NCI-H2196 treated with DMSO at 0.1 percent for 48 hours (cell line): ENCODE data around the gene MXRA5.
"Not testable (repeated sequence)": the region's sequence is repeated elsewhere in the genome, so short reads cannot be mapped to it uniquely, and the experiment has no call there.

Experiments
- DNase-seq: peaks from one replicate; lab custom pipeline; 2025; ENCODE audit not compliant: unreplicated experiment; lab: John Stamatoyannopoulos, UW

MXRA5 gene

DNA sequence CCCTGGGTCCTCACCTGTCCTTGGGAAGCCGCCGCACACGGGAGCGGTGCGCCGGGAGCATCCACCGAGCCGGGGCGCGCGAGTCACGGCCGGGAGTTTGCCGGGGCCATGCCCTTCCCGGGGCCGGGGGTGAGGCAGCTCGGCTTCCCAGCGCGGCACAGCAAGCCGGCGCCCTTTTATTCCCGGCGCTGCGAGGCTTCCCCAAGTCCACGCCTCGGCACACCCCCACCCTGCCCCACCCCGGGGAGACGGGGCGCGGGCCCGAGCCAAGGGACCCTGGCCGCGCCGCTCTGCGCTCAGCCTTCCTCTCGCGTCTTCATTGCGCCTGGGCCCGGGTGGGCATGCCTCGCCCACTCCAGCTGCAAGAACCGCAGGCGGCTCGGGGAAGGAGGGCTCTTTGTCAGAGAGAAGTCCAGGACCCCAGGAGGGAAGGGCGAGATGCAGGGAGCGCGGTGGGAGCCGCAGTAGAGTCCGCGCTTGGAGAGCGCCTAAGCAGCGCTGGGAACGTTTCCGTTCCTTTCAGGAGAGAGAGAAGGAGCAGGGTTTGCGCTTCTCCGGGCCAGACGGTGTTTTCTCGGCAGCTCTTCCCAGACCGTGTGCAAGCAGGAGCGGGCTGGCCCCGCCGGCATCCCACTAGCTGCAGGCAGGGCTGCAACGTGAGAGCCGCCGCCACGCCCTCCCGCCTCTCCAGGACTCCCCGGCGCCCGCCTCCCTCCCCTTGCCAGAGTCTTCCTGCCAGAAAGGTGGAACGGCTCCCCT is at the start of gene MXRA5:
TSS of gene MXRA5 (minus strand) at position 152 of the 759 bp plus-strand sequence. CDS start 2,819 bp downstream, outside the sequence.
- no peak for DNase-seq

GRCh38 chrX:3393581-3394111 is 47.2 kb upstream of the MXRA5 start:
- DNase-seq: no peak

GRCh38 chrX:3393178-3393577 is 46.7 kb upstream of the MXRA5 start:
- DNase-seq: no peak

DNA sequence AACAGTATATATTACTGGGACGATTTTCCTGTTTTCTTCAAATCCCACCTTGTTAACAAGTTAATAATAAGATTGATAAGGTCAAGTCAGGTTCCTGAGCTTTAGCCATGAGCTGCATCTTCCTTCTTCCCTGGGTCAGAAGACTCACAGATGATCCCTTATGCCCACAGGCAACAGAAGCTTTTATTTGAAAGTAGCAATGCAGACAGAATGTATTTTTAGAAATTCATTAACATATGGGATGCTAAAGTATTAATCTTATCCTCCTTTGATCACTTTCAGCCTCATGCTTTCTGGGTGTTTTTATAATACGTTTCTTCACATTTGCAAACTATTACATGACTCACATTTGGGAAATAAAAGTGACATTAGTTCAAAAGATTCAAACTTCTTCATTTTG is 42.0 kb upstream of the MXRA5 start:
- no peak for DNase-seq

DNA sequence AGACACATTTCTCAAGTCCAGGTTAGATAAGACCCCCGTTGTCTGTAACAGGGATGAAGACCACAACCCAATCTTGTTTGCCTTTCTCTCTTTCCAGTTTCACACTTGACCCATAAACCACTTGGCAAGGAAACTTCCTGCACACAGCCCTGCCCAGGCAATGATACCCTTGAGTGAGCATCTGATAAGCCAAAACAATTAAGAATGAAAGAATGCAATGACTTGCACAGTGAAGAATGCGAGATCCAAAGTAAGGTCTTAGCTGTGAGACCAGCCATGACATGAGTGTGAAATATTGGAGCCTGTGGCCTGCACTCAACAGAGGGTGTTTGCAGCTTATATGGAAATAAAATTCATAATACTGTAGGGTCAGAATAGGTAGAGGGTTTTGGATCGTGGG is 37.9 kb upstream of the MXRA5 start:
- no peak for DNase-seq

- no peak for DNase-seq
Observed at GRCh38 chrX:3380603-3381002, 34.2 kb upstream of the MXRA5 start.

DNA sequence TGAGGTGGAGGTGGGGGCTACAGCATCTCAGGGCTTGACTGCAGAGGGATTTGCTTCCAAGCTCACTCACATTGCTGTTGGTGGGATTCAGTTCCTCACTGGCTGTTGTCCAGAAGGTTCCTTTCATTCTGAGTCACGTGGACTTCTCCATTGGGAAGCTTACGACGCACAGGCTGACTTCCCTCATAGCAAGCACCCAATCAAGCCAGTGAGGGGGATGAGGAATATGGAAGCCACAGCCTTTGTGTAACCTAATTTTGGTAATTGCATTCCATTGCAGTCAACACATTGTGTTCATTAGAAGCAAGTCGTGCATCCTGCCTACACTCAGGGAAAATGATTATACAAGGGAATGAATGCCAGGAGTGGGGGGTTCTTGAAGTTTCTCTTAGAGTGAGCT is 32.7 kb upstream of the MXRA5 start:
- DNase-seq: no peak

GRCh38 chrX:3378156-3378555 is 31.7 kb upstream of the MXRA5 start:
- DNase-seq: no peak

GRCh38 chrX:3377560-3377959 is 31.1 kb upstream of the MXRA5 start:
- DNase-seq: no peak

- not testable (repeated sequence) for DNase-seq
Observed at GRCh38 chrX:3375878-3376508, 29.5 kb upstream of the MXRA5 start.

DNA sequence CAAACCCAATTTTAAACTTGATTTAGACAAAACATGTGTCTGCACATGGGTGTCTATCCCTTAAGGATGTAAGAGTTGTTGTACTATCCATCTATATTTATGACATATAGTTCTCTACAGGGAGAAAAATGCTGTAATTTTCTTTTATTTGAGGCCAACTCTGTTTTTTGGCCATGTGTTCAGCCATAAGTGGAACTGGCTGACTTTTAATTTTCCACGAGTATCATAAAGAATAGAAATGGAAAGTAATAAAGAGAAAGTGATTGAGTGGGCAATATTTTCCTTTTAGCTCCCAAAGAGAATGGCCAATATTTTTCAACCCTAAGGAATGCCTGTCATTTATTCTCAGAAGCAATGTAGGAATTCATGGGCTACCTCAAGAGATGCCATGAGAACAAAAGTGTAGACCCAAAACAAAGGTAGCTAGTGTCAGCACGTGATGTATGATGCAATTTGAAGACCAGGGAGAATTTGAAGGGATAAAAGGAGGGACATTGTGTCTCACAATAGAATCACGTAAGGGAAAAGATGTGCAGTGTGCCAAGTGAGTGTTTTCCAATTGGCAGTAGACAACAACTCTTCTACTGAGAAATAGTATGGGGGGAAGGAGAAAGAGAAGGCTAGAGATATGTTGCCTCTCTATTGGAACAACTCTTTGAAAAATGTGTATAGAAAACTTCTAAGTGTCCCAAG is 27.8 kb upstream of the MXRA5 start:
- DNase-seq: no peak

DNA sequence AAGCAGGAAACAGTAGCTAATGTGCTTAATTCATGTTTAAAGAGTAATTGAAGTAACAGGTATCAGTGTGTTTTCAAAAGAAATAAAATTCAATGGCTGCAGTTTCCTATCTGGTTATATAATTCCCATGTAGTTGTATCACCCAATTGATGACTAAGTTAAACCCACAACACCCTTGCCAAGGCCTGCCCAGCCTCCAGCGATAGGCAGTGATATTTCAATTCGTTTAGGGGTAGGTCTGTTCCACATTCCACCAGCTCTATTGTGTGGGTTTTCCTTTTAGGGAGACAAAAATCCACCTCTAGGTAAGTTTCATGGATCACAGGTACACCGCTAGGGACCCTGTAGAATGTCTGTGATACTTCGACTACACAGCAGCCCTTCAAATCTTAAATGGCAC is 24.7 kb upstream of the MXRA5 start:
- no peak for DNase-seq

- no peak for DNase-seq
Observed at GRCh38 chrX:3370656-3371055, 24.2 kb upstream of the MXRA5 start.

- DNase-seq: no peak
Observed at GRCh38 chrX:3362956-3363355, 16.5 kb upstream of the MXRA5 start.

DNA sequence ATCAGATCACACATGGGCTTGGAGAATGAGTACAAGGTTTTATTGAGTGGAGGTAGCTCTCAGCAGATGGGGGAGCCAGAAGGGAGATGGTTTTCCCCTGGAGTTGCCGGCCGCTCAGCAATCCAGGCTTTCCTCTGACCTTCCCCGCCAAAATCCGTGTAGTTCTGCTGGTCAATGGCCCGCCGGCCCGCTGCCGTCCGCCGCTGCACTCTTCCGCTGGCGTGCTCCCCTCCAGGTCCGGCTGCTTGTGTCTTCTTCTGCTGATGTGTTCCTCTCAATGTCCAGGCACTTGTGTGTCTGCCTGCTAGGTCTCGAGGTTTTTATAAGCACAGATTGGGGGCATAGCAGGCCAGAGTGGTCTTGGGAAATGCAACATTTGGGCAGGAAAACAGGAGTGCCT is 14.4 kb upstream of the MXRA5 start:
- no peak for DNase-seq

DNA sequence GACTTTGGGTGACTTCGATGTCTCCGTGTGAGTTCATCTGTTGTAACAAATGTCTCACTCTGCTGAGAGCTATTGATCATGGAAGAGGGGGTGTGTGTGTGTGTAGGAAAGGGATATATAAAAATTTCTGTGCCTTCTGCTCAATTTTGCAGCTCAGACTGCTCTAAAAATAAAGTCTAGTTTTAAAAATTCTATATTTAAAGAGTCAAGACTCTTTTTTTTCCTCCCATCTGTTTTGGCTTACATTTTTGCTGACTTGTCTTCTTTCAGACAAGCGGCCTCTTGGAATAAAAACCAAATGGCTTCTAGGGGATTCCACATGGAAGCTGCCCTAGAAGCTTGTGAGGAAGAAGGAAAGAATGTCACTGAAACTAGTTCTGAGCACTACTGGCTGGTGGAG is 6.3 kb upstream of the MXRA5 start:
- DNase-seq: not testable (repeated sequence)

DNA sequence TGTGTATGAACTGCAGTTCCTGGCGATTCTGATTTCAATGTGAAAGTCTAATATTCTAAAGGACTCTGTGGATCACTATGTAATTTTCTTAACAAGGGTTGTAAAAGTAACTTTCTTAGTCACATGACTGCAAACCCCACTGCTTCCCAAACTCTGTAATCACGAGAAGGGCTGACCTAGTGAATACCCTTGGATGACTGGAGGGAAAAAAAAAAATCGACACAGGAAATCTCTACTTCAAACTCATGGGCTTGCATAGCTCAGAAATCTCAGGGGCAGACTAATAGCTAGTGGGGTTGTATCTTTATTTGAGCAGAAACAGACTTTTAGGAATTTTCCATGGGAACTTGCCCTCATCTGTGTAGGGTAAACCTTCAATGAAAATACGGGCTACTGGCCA is 4.8 kb upstream of the MXRA5 start:
- no peak for DNase-seq

GRCh38 chrX:3348191-3348590 is 1.7 kb upstream of the MXRA5 start:
- DNase-seq: no peak

- no peak for DNase-seq
Observed at GRCh38 chrX:3345281-3346191, 916 bp downstream of the MXRA5 start.

- DNase-seq: not testable (repeated sequence)
Observed at GRCh38 chrX:3343569-3343968, 2.9 kb downstream of the MXRA5 start.

DNA sequence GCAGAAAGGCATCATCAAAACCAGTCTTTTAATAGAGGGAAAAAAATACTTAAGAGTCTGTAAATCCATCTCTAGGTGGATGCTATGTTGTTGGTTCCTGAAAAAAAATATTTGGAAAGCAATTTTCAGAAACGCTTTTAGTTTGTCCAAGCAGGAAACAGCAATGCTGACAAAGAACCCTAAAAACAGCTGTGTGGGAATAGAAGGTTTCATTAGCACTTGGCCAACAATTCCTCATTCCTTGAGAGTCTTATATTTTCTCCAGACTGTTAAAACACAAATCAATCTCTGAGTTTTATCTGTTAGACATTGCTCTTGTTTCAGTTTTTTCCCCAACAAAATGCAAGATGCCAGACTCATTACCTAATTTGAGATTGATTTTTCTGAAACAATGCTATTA is 6.4 kb downstream of the MXRA5 start:
- no peak for DNase-seq
